GM12878 (cell line): Measurements from ENCODE around the gene SYNPR. TPM values are rescaled to one million over a fixed set of nuclear protein-coding genes. Genes with fewer than 3 reads are reported as not detected.

Source experiments
- ATAC-seq: fragments of 200-7000 bp; cut with Tn5 transposase; 3 replicates; pipeline ENCODE4 v1.9.1; 2020; ENCODE audit warnings: mild to moderate bottlenecking, moderate library complexity
- BruUV-seq: library from RNA; stranded (reverse); fragments of 400-500 nt; replicated peaks from 2 replicates; lab custom pipeline; 2021; lab: Mats Ljungman, UMichigan
- CTCF ChIA-PET: fragments of 300-600 bp; sonication (Branson Sonifier 250); formaldehyde crosslinking; extraction: SDS; loops from one replicate; lab custom pipeline; 2021; ENCODE audit warnings: inconsistent platforms; lab: Yijun Ruan, JAX
- POLR2A ChIA-PET: fragments of 350-600 bp; formaldehyde crosslinking; extraction: SDS; loops from one replicate; lab custom pipeline; 2021; ENCODE audit warnings: inconsistent platforms; lab: Charles Lee
- RAD21 ChIA-PET: fragments of 300-600 bp; sonication (Branson Sonifier 250); formaldehyde crosslinking; loops from one replicate; lab custom pipeline; 2023; ENCODE audit warnings: antibody characterized with exemption; ENCODE audit not compliant: unreplicated experiment; lab: Charles Lee
- SMC1A ChIA-PET: fragments of 300-600 bp; sonication (Branson Sonifier 250); formaldehyde crosslinking; loops from one replicate; lab custom pipeline; 2023; ENCODE audit not compliant: unreplicated experiment, uncharacterized antibody; lab: Charles Lee
- DNase-seq: peaks from one replicate; pipeline ENCODE4 v3.0.0-alpha.2; 2011; ENCODE audit warnings: low read depth, low spot score
- FAIRE-seq: peaks from 3 replicates; lab custom pipeline; 2011; peaks lifted over from hg19 to GRCh38; lab: Jason Lieb, UNC
- H2AFZ ChIP-seq: 2 replicates; pipeline ENCODE4 v1.6.0; 2011; ENCODE audit warnings: low read depth, low read length, control low read depth; ENCODE audit not compliant: control insufficient read depth
- H3K27ac ChIP-seq: 2 replicates; pipeline ENCODE4 v1.5.1; 2011; ENCODE audit warnings: control low read depth; ENCODE audit not compliant: control insufficient read depth, insufficient read depth
- H3K27me3 ChIP-seq, 2 experiments: replicated peaks in 1 of 2; 2 replicates each; pipeline versions ENCODE4 v1.6.0 to v1.6.1; 2011; ENCODE audit warnings: low read length in 1 of 2; ENCODE audit not compliant: control insufficient read depth in 2 of 2, insufficient read depth in 2 of 2
- H3K36me3 ChIP-seq, 2 experiments: 2 replicates each; pipeline ENCODE4 v1.5.1; 2011; ENCODE audit warnings: low read length in 1 of 2; ENCODE audit not compliant: control insufficient read depth in 2 of 2, insufficient read depth in 2 of 2
- H3K4me1 ChIP-seq: 2 replicates; pipeline ENCODE4 v1.6.1; 2011; ENCODE audit warnings: mild to moderate bottlenecking, low read length, moderate library complexity, mixed read lengths; ENCODE audit not compliant: control insufficient read depth, insufficient read depth
- H3K4me2 ChIP-seq: 2 replicates; pipeline ENCODE4 v1.6.0; 2011; ENCODE audit warnings: control low read depth; ENCODE audit not compliant: control insufficient read depth, insufficient read depth
- H3K4me3 ChIP-seq: fragments of 200-600 bp; sonication (generic); 2 replicates; pipeline ENCODE4 v1.5.1; 2016
- H3K79me2 ChIP-seq: 2 replicates; pipeline ENCODE4 v1.6.0; 2011; ENCODE audit warnings: low read length; ENCODE audit not compliant: control insufficient read depth, insufficient read depth
- H3K9ac ChIP-seq: 2 replicates; pipeline ENCODE4 v1.8.0; 2011; ENCODE audit warnings: low read length, control low read depth, mixed read lengths; ENCODE audit not compliant: control insufficient read depth, insufficient read depth
- H3K9me3 ChIP-seq: replicated peaks from 3 replicates; pipeline ENCODE4 v1.5.1; 2011; ENCODE audit warnings: mild to moderate bottlenecking, low read length; ENCODE audit not compliant: control insufficient read depth, insufficient read depth
- H4K20me1 ChIP-seq: 2 replicates; pipeline ENCODE4 v1.6.0; 2011; ENCODE audit not compliant: control insufficient read depth, insufficient read depth
- BCL11A ChIP-seq: IDR thresholded peaks from 2 replicates; pipeline ENCODE4 v1.6.1; 2011; ENCODE audit warnings: low read depth, low read length
- CREB1 ChIP-seq: IDR thresholded peaks from 2 replicates; pipeline ENCODE4 v1.6.1; 2012; ENCODE audit warnings: low read depth, mild to moderate bottlenecking, inconsistent platforms
- GABPA ChIP-seq: IDR thresholded peaks from 2 replicates; pipeline ENCODE4 v1.6.1; 2014; ENCODE audit warnings: antibody characterized with exemption, low read depth, mild to moderate bottlenecking, inconsistent platforms
- HSF1 ChIP-seq: fragments of 150-350 bp; IDR thresholded peaks from 2 replicates; pipeline ENCODE4 v1.6.1; 2014; ENCODE audit warnings: mild to moderate bottlenecking, low read depth, low read length
- LARP7 ChIP-seq: fragments of 450-650 bp; IDR thresholded peaks from 2 replicates; pipeline ENCODE4 v1.6.1; 2017; ENCODE audit warnings: mild to moderate bottlenecking
- SIX5 ChIP-seq: IDR thresholded peaks from 2 replicates; pipeline ENCODE4 v1.6.1; 2011; ENCODE audit warnings: mild to moderate bottlenecking, low read depth, low read length, moderate library complexity; ENCODE audit not compliant: severe bottlenecking
- SUPT20H ChIP-seq: IDR thresholded peaks from 2 replicates; pipeline ENCODE4 v1.6.1; 2011; ENCODE audit warnings: low read depth, mild to moderate bottlenecking, low read length, moderate library complexity, borderline replicate concordance; ENCODE audit not compliant: control insufficient read depth
- TAF1 ChIP-seq: IDR thresholded peaks from 2 replicates; pipeline ENCODE4 v1.6.1; 2011; ENCODE audit warnings: mild to moderate bottlenecking, low read depth, low read length, borderline replicate concordance
- TBL1XR1 ChIP-seq: IDR thresholded peaks from 2 replicates; pipeline ENCODE4 v1.6.1; 2012; ENCODE audit warnings: low read depth, low read length, improper control_type of control experiment
- WRNIP1 ChIP-seq: IDR thresholded peaks from 2 replicates; pipeline ENCODE4 v1.6.1; 2011; ENCODE audit warnings: low read depth, low read length, improper control_type of control experiment, borderline replicate concordance
- ZBTB40 ChIP-seq: fragments of 450-650 bp; IDR thresholded peaks from 2 replicates; pipeline ENCODE4 v1.6.1; 2016; ENCODE audit warnings: mild to moderate bottlenecking, moderate library complexity, borderline replicate concordance
- WGBS: methylation state at CpG from one replicate; pipeline ENCODE4 v1.1.6; 2016; ENCODE audit warnings: low lambda C conversion rate; ENCODE audit not compliant: insufficient replicate concordance, insufficient coverage; ENCODE audit errors: missing lambda C conversion rate; 5-methylcytosine and 5-hydroxymethylcytosine counted together
- in situ Hi-C: fragments of 300-500 bp; cut with MboI; formaldehyde crosslinking; loops from 9 replicates; pipeline ENCODE4 v1.14.3; 2018; ENCODE audit warnings: mixed read lengths
- intact Hi-C: fragments of 100-400 bp; cut with micrococcal nuclease; formaldehyde crosslinking; loops from one replicate; pipeline ENCODE4 v1.14.2; 2022; ENCODE audit not compliant: unreplicated experiment
- polyA plus RNA-seq, 11 experiments: library from polyadenylated mRNA; depleted of rRNA in 4 of 11; unstranded in 6 of 11; stranded (reverse) in 5 of 11; fragments of >200 nt; fragmentation: Nextera tagmentation in 4 of 11; fragmentation: Illumina TruSeq in 1 of 11; extraction: Ambion mirVana in 4 of 11; extraction: Trizol in 1 of 11; gene quantifications; 1 replicate in 1 of 11; 2 replicates in 10 of 11; pipeline versions ENCODE4 v1.2.1 to v1.2.3, GENCODE V29; 2011 to 2016; ENCODE audit warnings: inconsistent platforms in 2 of 11, missing spikeins in 2 of 11, low read depth in 1 of 11
- total RNA-seq, 4 experiments: library from RNA; depleted of rRNA in 3 of 4; stranded (reverse); fragments of >200 nt in 3 of 4; fragmentation: Illumina TruSeq in 1 of 4; extraction: Trizol in 1 of 4; gene quantifications; 2 replicates each; pipeline versions ENCODE4 v1.2.1 to v1.2.3, GENCODE V29; 2013 to 2021
- TF ChIP-seq, protein P1 (sequence below): IDR thresholded peaks from 2 replicates; pipeline ENCODE4 v1.6.1; 2011; ENCODE audit warnings: mild to moderate bottlenecking, low read depth, low read length, moderate library complexity; ENCODE audit not compliant: insufficient replicate concordance
- TF ChIP-seq, protein P2 (sequence below): fragments of 450-650 bp; formaldehyde crosslinking; IDR thresholded peaks from 2 replicates; pipeline ENCODE4 v1.4.0; 2020; ENCODE audit warnings: mild to moderate bottlenecking, moderate library complexity

Gene SYNPR
- total and polyA plus RNA-seq, 10 of the 15 experiments (the other 5 are each of a cell fraction or from before 2014, with no cell fraction given) = not detected

- SMC1A ChIA-PET = interaction anchor here (0.6 kb wide), 1 partner anchor 37 kb away, joined by 3 read pairs; no protein-coding TSS in a partner anchor
- TF ChIP-seq, protein P1, sequence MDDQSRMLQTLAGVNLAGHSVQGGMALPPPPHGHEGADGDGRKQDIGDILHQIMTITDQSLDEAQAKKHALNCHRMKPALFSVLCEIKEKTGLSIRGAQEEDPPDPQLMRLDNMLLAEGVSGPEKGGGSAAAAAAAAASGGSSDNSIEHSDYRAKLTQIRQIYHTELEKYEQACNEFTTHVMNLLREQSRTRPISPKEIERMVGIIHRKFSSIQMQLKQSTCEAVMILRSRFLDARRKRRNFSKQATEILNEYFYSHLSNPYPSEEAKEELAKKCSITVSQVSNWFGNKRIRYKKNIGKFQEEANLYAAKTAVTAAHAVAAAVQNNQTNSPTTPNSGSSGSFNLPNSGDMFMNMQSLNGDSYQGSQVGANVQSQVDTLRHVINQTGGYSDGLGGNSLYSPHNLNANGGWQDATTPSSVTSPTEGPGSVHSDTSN = no peak
- TF ChIP-seq HSF1 = no peak
- TF ChIP-seq SUPT20H = no peak
- TF ChIP-seq CREB1 = no peak
- TF ChIP-seq WRNIP1 = no peak
- TF ChIP-seq, protein P2, sequence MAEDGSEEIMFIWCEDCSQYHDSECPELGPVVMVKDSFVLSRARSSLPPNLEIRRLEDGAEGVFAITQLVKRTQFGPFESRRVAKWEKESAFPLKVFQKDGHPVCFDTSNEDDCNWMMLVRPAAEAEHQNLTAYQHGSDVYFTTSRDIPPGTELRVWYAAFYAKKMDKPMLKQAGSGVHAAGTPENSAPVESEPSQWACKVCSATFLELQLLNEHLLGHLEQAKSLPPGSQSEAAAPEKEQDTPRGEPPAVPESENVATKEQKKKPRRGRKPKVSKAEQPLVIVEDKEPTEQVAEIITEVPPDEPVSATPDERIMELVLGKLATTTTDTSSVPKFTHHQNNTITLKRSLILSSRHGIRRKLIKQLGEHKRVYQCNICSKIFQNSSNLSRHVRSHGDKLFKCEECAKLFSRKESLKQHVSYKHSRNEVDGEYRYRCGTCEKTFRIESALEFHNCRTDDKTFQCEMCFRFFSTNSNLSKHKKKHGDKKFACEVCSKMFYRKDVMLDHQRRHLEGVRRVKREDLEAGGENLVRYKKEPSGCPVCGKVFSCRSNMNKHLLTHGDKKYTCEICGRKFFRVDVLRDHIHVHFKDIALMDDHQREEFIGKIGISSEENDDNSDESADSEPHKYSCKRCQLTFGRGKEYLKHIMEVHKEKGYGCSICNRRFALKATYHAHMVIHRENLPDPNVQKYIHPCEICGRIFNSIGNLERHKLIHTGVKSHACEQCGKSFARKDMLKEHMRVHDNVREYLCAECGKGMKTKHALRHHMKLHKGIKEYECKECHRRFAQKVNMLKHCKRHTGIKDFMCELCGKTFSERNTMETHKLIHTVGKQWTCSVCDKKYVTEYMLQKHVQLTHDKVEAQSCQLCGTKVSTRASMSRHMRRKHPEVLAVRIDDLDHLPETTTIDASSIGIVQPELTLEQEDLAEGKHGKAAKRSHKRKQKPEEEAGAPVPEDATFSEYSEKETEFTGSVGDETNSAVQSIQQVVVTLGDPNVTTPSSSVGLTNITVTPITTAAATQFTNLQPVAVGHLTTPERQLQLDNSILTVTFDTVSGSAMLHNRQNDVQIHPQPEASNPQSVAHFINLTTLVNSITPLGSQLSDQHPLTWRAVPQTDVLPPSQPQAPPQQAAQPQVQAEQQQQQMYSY (CRISPR knock-in tag) = no peak
- no peak for TF ChIP-seq GABPA
- no peak for TF ChIP-seq TBL1XR1
- no peak for TF ChIP-seq BCL11A
- TF ChIP-seq ZBTB40 = no peak
- no peak for TF ChIP-seq SIX5
- no peak for TF ChIP-seq LARP7
- TF ChIP-seq TAF1 = no peak
- Histone ChIP-seq H4K20me1 (no peaks in the 10 kb centered on the region), H3K9ac (no peak overlapping the region), H3K9me3 (no peaks in the 10 kb centered on the region), H3K4me1 (no peaks in the 10 kb centered on the region), H3K27ac (no peak overlapping the region), H3K4me2 (no peak overlapping the region), H3K79me2 (no peaks in the 10 kb centered on the region), H3K27me3 (no peaks in the 10 kb centered on the region), H3K4me3 (no peak overlapping the region), H3K36me3 (no peaks in the 10 kb centered on the region), H2AFZ (no peak overlapping the region)
- DNase-seq (no peak), FAIRE-seq (no peak), ATAC-seq (peak; percentile 48)
- intact Hi-C loops (loop anchor here (10.0 kb wide), 1 partner anchor 667 kb away; no protein-coding TSS in a partner anchor), in situ Hi-C loops (no loop called here)
- POLR2A ChIA-PET = no interaction called here
- 33% methylated on average over 3 of the region's 3 CpGs for WGBS
- CTCF ChIA-PET = interaction anchor here (1.6 to 2.4 kb wide), 2 partner anchors 18 to 20 kb away, joined by 4 to 6 read pairs; no protein-coding TSS in a partner anchor
- RAD21 ChIA-PET = no interaction called here
- no TSS peak for BruUV-seq
These were observed 53.4 kb downstream of the SYNPR start for GRCh38 chr3:63331520-63331919.
